Neuronal stem cell (in vitro differentiated cells): ENCODE results near the gene PTPN4.
A peak's percentile ranks its signal among the peaks of the same experiment; 100 is the strongest.

ENCODE experiments used
- DNase-seq: peaks from one replicate; pipeline ENCODE4 v3.0.0-alpha.2; 2013; ENCODE audit warnings: low spot score
- H2AFZ ChIP-seq: one replicate; pipeline ENCODE4 v1.6.1; 2013; ENCODE audit warnings: mild to moderate bottlenecking, low read length, inconsistent platforms
- H2AK5ac ChIP-seq: 2 replicates; pipeline ENCODE4 v1.6.1; 2013; ENCODE audit warnings: low read depth, mild to moderate bottlenecking, inconsistent platforms, low read length, moderate library complexity, mixed read lengths
- H2BK120ac ChIP-seq: 2 replicates; pipeline ENCODE4 v1.6.1; 2013; ENCODE audit warnings: low read depth, mild to moderate bottlenecking, inconsistent platforms, low read length, moderate library complexity, mixed read lengths
- H2BK12ac ChIP-seq: one replicate; pipeline ENCODE4 v1.6.1; 2013; ENCODE audit warnings: low read length, inconsistent platforms
- H2BK15ac ChIP-seq: 2 replicates; pipeline ENCODE4 v1.6.1; 2013; ENCODE audit warnings: mild to moderate bottlenecking, low read length, inconsistent platforms, mixed read lengths
- H2BK5ac ChIP-seq: one replicate; pipeline ENCODE4 v1.6.1; 2013; ENCODE audit warnings: inconsistent platforms, mild to moderate bottlenecking, low read length, moderate library complexity
- H3K14ac ChIP-seq: one replicate; pipeline ENCODE4 v1.6.1; 2013; ENCODE audit warnings: low read length, inconsistent platforms
- H3K18ac ChIP-seq: 2 replicates; pipeline ENCODE4 v1.6.1; 2013; ENCODE audit warnings: low read length, inconsistent platforms
- H3K23ac ChIP-seq: 2 replicates; pipeline ENCODE4 v1.6.1; 2013; ENCODE audit warnings: low read depth, mild to moderate bottlenecking, mixed read lengths, low read length, inconsistent platforms; ENCODE audit not compliant: poor library complexity
- H3K27ac ChIP-seq: replicated peaks from 3 replicates; pipeline ENCODE4 v1.5.1; 2013; ENCODE audit warnings: low read length, inconsistent platforms
- H3K27me3 ChIP-seq, 3 experiments: 2 replicates each; pipeline ENCODE4 v1.6.1; 2013; ENCODE audit warnings: low read length in 3 of 3, mild to moderate bottlenecking in 2 of 3, inconsistent platforms in 1 of 3, low read depth in 1 of 3, mixed read lengths in 1 of 3, moderate library complexity in 1 of 3; ENCODE audit not compliant: control insufficient read depth in 3 of 3, insufficient read depth in 3 of 3
- H3K36me3 ChIP-seq, 2 donors: replicated peaks in 1 of 2; 2 replicates each; pipeline ENCODE4 v1.6.1; 2013; ENCODE audit warnings: low read length in 2 of 2; ENCODE audit not compliant: control insufficient read depth in 2 of 2, insufficient read depth in 2 of 2
- H3K4ac ChIP-seq: 2 replicates; pipeline ENCODE4 v1.6.1; 2013; ENCODE audit warnings: inconsistent platforms, mild to moderate bottlenecking, low read length, moderate library complexity
- H3K4me1 ChIP-seq, 2 donors: 1 replicate in 1 of 2; 2 replicates in 1 of 2; pipeline ENCODE4 v1.6.1; 2013; ENCODE audit warnings: low read length in 2 of 2, low read depth in 1 of 2; ENCODE audit not compliant: control insufficient read depth in 2 of 2, insufficient read depth in 1 of 2
- H3K4me2 ChIP-seq: one replicate; pipeline ENCODE4 v1.6.1; 2013; ENCODE audit warnings: mild to moderate bottlenecking, low read length, inconsistent platforms; ENCODE audit not compliant: insufficient read depth, poor library complexity, severe bottlenecking
- H3K4me3 ChIP-seq, 2 donors: 2 replicates each; pipeline ENCODE4 v1.5.1; 2013; ENCODE audit warnings: low read length in 2 of 2, mild to moderate bottlenecking in 2 of 2, inconsistent platforms in 1 of 2, moderate library complexity in 1 of 2
- H3K79me1 ChIP-seq: one replicate; pipeline ENCODE4 v1.6.1; 2013; ENCODE audit warnings: low read depth, mild to moderate bottlenecking, inconsistent platforms, low read length, moderate library complexity
- H3K9ac ChIP-seq: one replicate; pipeline ENCODE4 v1.6.1; 2013; ENCODE audit warnings: mild to moderate bottlenecking, low read depth, low read length, inconsistent platforms; ENCODE audit not compliant: poor library complexity
- H3K9me3 ChIP-seq, 2 donors: replicated peaks in 1 of 2; 2 replicates each; pipeline versions ENCODE3 to v1.6.1; 2013; ENCODE audit warnings: low read length in 2 of 2, mild to moderate bottlenecking in 2 of 2, inconsistent platforms in 1 of 2, low read depth in 1 of 2, mixed read lengths in 1 of 2, moderate library complexity in 1 of 2; ENCODE audit not compliant: control insufficient read depth in 2 of 2, insufficient read depth in 1 of 2
- H4K8ac ChIP-seq: one replicate; pipeline ENCODE4 v1.6.1; 2013; ENCODE audit warnings: low read depth, mild to moderate bottlenecking, inconsistent platforms, low read length, moderate library complexity
- H4K91ac ChIP-seq: one replicate; pipeline ENCODE4 v1.6.1; 2013; ENCODE audit warnings: low read length, low read depth, mild to moderate bottlenecking, inconsistent platforms; ENCODE audit not compliant: poor library complexity
- WGBS, 2 donors: extraction: QIAGEN DNeasy Blood & Tissue Kit; methylation state at CpG; one replicate each; pipeline ENCODE4 v1.1.7; 2013; ENCODE audit warnings: missing lambda C conversion rate in 2 of 2, mixed read lengths in 1 of 2; ENCODE audit not compliant: insufficient read length in 2 of 2, insufficient replicate concordance in 1 of 2; ENCODE audit errors: extremely low coverage in 2 of 2; 5-methylcytosine and 5-hydroxymethylcytosine counted together

The PTPN4 gene

DNA sequence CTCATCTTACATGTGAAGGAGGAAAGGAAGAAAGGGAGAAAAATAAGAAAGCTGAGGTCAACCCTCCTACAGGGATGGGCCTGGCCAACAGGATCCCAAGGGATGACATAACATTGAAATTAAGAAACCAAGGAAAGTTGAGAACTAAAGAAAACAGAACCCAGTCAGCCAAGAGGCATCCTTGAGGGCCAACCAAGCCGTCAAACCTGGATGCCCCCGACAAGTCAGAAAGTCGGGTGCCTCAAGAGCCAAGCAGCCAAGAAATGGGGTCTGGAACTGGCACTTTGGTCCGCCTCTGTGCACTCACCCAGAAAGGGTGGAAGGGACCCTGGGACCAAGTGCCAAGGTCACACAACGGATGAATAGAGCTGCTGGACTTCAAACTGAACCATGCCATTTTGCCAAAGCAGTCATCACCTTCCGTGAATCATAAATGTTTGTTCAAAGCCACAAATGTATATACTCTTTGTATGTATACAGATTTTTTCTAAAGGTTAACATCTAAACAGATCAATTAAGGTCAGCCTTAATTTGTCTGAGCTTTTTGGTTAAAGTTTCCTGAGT lies 27.0 kb upstream of the PTPN4 start:
- H2BK15ac ChIP-seq = no peak overlapping the region
- peaks cover 0 to 13% (median 0%) of the 10 kb centered on the region in 3 experiments for H3K27me3 ChIP-seq
- no peak overlapping the region for H3K23ac ChIP-seq
- no peak overlapping the region for H4K8ac ChIP-seq
- no peak overlapping the region for H2AFZ ChIP-seq
- H3K18ac ChIP-seq = no peak overlapping the region
- H3K4me1 ChIP-seq = peaks cover 5 to 7% of the 10 kb centered on the region in 2 donors
- no peaks in the 10 kb centered on the region for H3K9me3 ChIP-seq
- H3K9ac ChIP-seq = no peak overlapping the region
- H2AK5ac ChIP-seq = no peak overlapping the region
- H4K91ac ChIP-seq = no peak overlapping the region
- H3K14ac ChIP-seq = no peak overlapping the region
- no peak overlapping the region for H3K4me2 ChIP-seq
- no peak overlapping the region for H3K27ac ChIP-seq
- H3K4ac ChIP-seq = no peak overlapping the region
- H2BK5ac ChIP-seq = no peak overlapping the region
- H2BK120ac ChIP-seq = no peak overlapping the region
- WGBS, 2 donors = no CpG with 5 or more reads among the region's 6 CpGs
- no peak overlapping the region for H2BK12ac ChIP-seq
- DNase-seq = no peak
- no peaks in the 10 kb centered on the region for H3K79me1 ChIP-seq
- no peak overlapping the region for H3K4me3 ChIP-seq
- H3K36me3 ChIP-seq = no peaks in the 10 kb centered on the region

DNA sequence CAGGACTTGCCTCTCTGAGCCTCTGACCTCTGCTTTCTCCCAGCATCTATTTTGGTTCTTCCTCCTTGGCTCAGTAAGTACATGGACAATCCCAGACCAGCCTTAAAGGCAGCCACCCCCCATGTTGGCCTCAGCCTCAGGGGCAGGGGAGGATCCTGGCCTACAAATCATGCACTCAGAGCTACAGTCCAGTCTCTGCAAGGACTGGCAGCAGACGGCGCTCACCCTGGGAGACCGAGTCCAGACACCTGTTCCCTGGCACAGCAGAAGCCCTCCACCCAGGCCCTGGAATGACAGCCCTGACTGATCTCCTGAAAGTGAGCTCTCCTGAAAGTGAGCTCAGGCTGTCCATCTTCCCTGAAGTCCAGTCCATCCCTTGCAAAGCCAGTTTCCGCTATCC lies 25.7 kb upstream of the PTPN4 start:
- Histone ChIP-seq H2BK5ac (no peak overlapping the region), H3K27me3 (peaks cover 0 to 14% (median 0%) of the 10 kb centered on the region in 3 experiments), H3K4me3 (no peak overlapping the region), H3K18ac (no peak overlapping the region), H3K4me2 (no peak overlapping the region), H3K27ac (no peak overlapping the region), H4K91ac (no peak overlapping the region), H2BK12ac (no peak overlapping the region), H4K8ac (no peak overlapping the region), H2AFZ (no peak overlapping the region), H3K9ac (no peak overlapping the region), H2BK120ac (no peak overlapping the region), H3K9me3 (no peaks in the 10 kb centered on the region), H3K36me3 (no peaks in the 10 kb centered on the region), H3K4me1 (peaks cover 5 to 7% of the 10 kb centered on the region in 2 donors), H2BK15ac (no peak overlapping the region), H3K23ac (no peak overlapping the region), H3K4ac (no peak overlapping the region), H3K14ac (no peak overlapping the region), H3K79me1 (no peaks in the 10 kb centered on the region), H2AK5ac (no peak overlapping the region)
- DNase-seq = no peak
- WGBS, 2 donors = no CpG with 5 or more reads among the region's 4 CpGs

DNA sequence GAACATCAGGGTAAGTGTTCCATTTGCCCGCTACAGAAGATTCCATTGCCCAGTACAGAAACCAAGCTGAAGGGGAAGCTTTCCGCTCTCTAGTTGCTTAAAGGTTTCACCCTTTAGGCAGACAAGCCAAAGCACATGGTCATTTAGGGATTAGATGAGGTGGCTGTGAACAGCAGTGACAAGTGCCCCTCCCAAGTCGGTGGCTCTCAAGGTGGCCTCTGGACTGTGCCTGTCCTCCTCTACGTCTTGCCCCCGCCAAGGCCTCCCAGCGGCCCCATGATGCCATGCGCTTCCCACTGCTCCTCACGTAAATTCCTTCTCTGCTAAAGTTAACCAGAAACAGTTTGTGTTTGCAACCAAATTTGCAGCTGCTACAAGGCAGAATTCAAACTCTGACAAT lies 24.2 kb upstream of the PTPN4 start:
- no peak overlapping the region for H3K23ac ChIP-seq
- peak overlapping the region; percentile 64 for H3K9ac ChIP-seq
- no peak overlapping the region for H2BK15ac ChIP-seq
- no peak for DNase-seq
- peaks cover 5 to 6% of the 10 kb centered on the region in 2 donors for H3K4me1 ChIP-seq
- no peak overlapping the region for H3K4me2 ChIP-seq
- H3K4me3 ChIP-seq = no peak overlapping the region
- H2BK12ac ChIP-seq = no peak overlapping the region
- no peak overlapping the region for H3K14ac ChIP-seq
- H2BK5ac ChIP-seq = no peak overlapping the region
- no peak overlapping the region for H3K27ac ChIP-seq
- no peaks in the 10 kb centered on the region for H3K36me3 ChIP-seq
- H3K27me3 ChIP-seq = peaks cover 0 to 14% (median 0%) of the 10 kb centered on the region in 3 experiments
- H3K4ac ChIP-seq = no peak overlapping the region
- no CpG with 5 or more reads among the region's 8 CpGs for WGBS, 2 donors
- H2AK5ac ChIP-seq = no peak overlapping the region
- H2AFZ ChIP-seq = no peak overlapping the region
- H3K18ac ChIP-seq = peak overlapping the region; percentile 40
- no peaks in the 10 kb centered on the region for H3K9me3 ChIP-seq
- H4K91ac ChIP-seq = no peak overlapping the region
- no peaks in the 10 kb centered on the region for H3K79me1 ChIP-seq
- no peak overlapping the region for H4K8ac ChIP-seq
- no peak overlapping the region for H2BK120ac ChIP-seq

DNA sequence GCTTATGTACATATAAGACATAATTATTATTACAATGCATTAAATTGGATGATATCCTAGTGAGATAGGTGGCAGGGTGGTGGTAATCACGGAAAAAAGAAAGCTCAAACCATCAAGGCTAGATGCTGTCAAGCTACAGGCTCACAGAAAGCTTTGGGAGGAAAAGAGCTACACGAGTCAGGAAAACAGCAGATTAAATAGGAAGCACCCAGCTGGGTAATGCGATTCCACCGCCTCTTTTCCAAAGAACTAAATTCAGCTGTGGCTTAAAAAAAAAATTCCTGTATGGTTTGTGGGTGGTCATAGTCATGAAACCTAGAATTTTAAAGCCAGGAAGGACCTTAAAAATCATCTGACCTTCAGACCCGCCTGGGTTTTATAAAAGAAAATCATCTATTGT lies 23.7 kb upstream of the PTPN4 start:
- Histone ChIP-seq H4K91ac (no peak overlapping the region), H2AK5ac (no peak overlapping the region), H2BK120ac (no peak overlapping the region), H3K18ac (no peak overlapping the region), H2BK12ac (no peak overlapping the region), H3K4me3 (no peak overlapping the region), H3K27me3 (peaks cover 0 to 14% (median 0%) of the 10 kb centered on the region in 3 experiments), H4K8ac (no peak overlapping the region), H3K4ac (no peak overlapping the region), H3K27ac (no peak overlapping the region), H3K4me2 (no peak overlapping the region), H3K4me1 (peaks cover 5 to 6% of the 10 kb centered on the region in 2 donors), H2AFZ (no peak overlapping the region), H3K9me3 (no peaks in the 10 kb centered on the region), H2BK5ac (no peak overlapping the region), H2BK15ac (no peak overlapping the region), H3K79me1 (no peaks in the 10 kb centered on the region), H3K36me3 (no peaks in the 10 kb centered on the region), H3K9ac (no peak overlapping the region), H3K23ac (no peak overlapping the region), H3K14ac (no peak overlapping the region)
- no CpG with 5 or more reads among the region's 5 CpGs for WGBS, 2 donors
- no peak for DNase-seq
